H1 (cell line): Measurements from ENCODE around the gene ZNF493.

Source experiments
- EP300 ChIP-seq, 2 experiments: IDR thresholded peaks; 1 replicate in 1 of 2; 2 replicates in 1 of 2; pipeline ENCODE4 v1.6.1; 2011 to 2012; ENCODE audit warnings: low read depth in 2 of 2, low read length in 2 of 2, mild to moderate bottlenecking in 2 of 2, borderline replicate concordance in 1 of 2, inconsistent platforms in 1 of 2, moderate library complexity in 1 of 2
- EZH2 ChIP-seq: fragments of 200-600 bp; sonication (generic); IDR thresholded peaks from 2 replicates; pipeline ENCODE4 v1.7.1; 2012; ENCODE audit warnings: low read depth, mild to moderate bottlenecking, moderate library complexity, low read length, inconsistent platforms; ENCODE audit not compliant: severe bottlenecking
- HDAC2 ChIP-seq, 2 experiments: fragments of 300-600 bp in 1 of 2; sonication (generic) in 1 of 2; IDR thresholded peaks; 2 replicates each; pipeline ENCODE4 v1.6.1; 2011 to 2012; ENCODE audit warnings: low read depth in 2 of 2, low read length in 2 of 2, mild to moderate bottlenecking in 2 of 2, moderate library complexity in 2 of 2, borderline replicate concordance in 1 of 2, inconsistent platforms in 1 of 2
- JUND ChIP-seq: IDR thresholded peaks from 2 replicates; pipeline ENCODE4 v1.6.1; 2011; ENCODE audit warnings: mild to moderate bottlenecking, improper control_type of control experiment, low read length
- KDM1A ChIP-seq: fragments of 200-600, 300-600 bp; sonication (generic); IDR thresholded peaks from 2 replicates; pipeline ENCODE4 v1.7.1; 2016; ENCODE audit warnings: mild to moderate bottlenecking, low read length, borderline replicate concordance
- POLR2A ChIP-seq, 2 experiments: IDR thresholded peaks; 1 replicate in 1 of 2; 2 replicates in 1 of 2; pipeline ENCODE4 v1.6.1; 2011; ENCODE audit warnings: low read depth in 2 of 2, low read length in 2 of 2, mild to moderate bottlenecking in 2 of 2; ENCODE audit errors: control extremely low read depth in 1 of 2
- RAD21 ChIP-seq, 2 experiments: IDR thresholded peaks in 1 of 2; conservative IDR thresholded peaks in 1 of 2; 2 replicates each; pipeline ENCODE4 v1.6.1; 2011; ENCODE audit warnings: low read depth in 2 of 2, low read length in 2 of 2, improper control_type of control experiment in 1 of 2, inconsistent platforms in 1 of 2, mild to moderate bottlenecking in 1 of 2, moderate library complexity in 1 of 2
- SAP30 ChIP-seq: fragments of 300-600 bp; sonication (generic); IDR thresholded peaks from 2 replicates; pipeline ENCODE4 v1.7.1; 2012; ENCODE audit warnings: low read length, moderate library complexity, mild to moderate bottlenecking, inconsistent platforms; ENCODE audit not compliant: insufficient read depth, insufficient replicate concordance
- SIX5 ChIP-seq: IDR thresholded peaks from 2 replicates; pipeline ENCODE4 v1.6.1; 2011; ENCODE audit warnings: mild to moderate bottlenecking, low read depth, low read length
- SP2 ChIP-seq: IDR thresholded peaks from 2 replicates; pipeline ENCODE4 v1.6.1; 2012; ENCODE audit warnings: mild to moderate bottlenecking, low read length, inconsistent platforms
- TCF12 ChIP-seq: IDR thresholded peaks from 2 replicates; pipeline ENCODE4 v1.6.1; 2011; ENCODE audit warnings: low read depth, mild to moderate bottlenecking, low read length
- TF ChIP-seq, protein P1 (sequence below), 3 experiments: IDR thresholded peaks; 1 replicate in 2 of 3; 2 replicates in 1 of 3; pipeline versions ENCODE4 v1.5.1 to v1.6.1; 2011; ENCODE audit warnings: low read length in 3 of 3, mild to moderate bottlenecking in 3 of 3, inconsistent platforms in 2 of 3, low read depth in 1 of 3, moderate library complexity in 1 of 3; ENCODE audit not compliant: insufficient read depth in 1 of 3; ENCODE audit errors: control extremely low read depth in 1 of 3
- TF ChIP-seq, protein P2 (sequence below): IDR thresholded peaks from 2 replicates; pipeline ENCODE4 v1.6.1; 2012; ENCODE audit warnings: inconsistent platforms

- TF ChIP-seq HDAC2 (IDR thresholded peaks at IDR 0.05; ENCODE audit: borderline replicate concordance in 1 of 2, low read depth in 2 of 2, low read length in 2 of 2) (no peak), EZH2 (no peak), EP300 (IDR thresholded peaks at IDR 0.05; ENCODE audit: borderline replicate concordance in 1 of 2, low read depth in 2 of 2, low read length in 2 of 2) (no peak), KDM1A (no peak), JUND (no peak), RAD21 (IDR thresholded peaks at IDR 0.05 in 1 of 2, conservative IDR thresholded peaks at IDR 0.05 in 1 of 2; ENCODE audit: low read depth in 2 of 2, low read length in 2 of 2) (no peak), SP2 (no peak), TCF12 (no peak), SAP30 (no peak), SIX5 (no peak), POLR2A (IDR thresholded peaks at IDR 0.05; ENCODE audit: control extremely low read depth in 1 of 2, low read depth in 2 of 2, low read length in 2 of 2) (no peak)
- TF ChIP-seq, protein P1, sequence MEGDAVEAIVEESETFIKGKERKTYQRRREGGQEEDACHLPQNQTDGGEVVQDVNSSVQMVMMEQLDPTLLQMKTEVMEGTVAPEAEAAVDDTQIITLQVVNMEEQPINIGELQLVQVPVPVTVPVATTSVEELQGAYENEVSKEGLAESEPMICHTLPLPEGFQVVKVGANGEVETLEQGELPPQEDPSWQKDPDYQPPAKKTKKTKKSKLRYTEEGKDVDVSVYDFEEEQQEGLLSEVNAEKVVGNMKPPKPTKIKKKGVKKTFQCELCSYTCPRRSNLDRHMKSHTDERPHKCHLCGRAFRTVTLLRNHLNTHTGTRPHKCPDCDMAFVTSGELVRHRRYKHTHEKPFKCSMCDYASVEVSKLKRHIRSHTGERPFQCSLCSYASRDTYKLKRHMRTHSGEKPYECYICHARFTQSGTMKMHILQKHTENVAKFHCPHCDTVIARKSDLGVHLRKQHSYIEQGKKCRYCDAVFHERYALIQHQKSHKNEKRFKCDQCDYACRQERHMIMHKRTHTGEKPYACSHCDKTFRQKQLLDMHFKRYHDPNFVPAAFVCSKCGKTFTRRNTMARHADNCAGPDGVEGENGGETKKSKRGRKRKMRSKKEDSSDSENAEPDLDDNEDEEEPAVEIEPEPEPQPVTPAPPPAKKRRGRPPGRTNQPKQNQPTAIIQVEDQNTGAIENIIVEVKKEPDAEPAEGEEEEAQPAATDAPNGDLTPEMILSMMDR (IDR thresholded peaks at IDR 0.05; ENCODE audit: control extremely low read depth in 1 of 3, insufficient read depth in 1 of 3, low read depth in 1 of 3, low read length in 3 of 3), result no peak
- TF ChIP-seq, protein P2, sequence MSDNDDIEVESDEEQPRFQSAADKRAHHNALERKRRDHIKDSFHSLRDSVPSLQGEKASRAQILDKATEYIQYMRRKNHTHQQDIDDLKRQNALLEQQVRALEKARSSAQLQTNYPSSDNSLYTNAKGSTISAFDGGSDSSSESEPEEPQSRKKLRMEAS, result no peak
These were observed 58.0 kb downstream of the ZNF493 start for GRCh38 chr19:21454901-21455300.
